GM08714 (cell line): Measurements from ENCODE around the gene APP.
"Not testable (repeated sequence)": the region's sequence is repeated elsewhere in the genome, so short reads cannot be mapped to it uniquely, and the experiment has no call there.

ENCODE experiments used
- H3K4me3 ChIP-seq: fragments of 200-500 bp; sonication (Bioruptor generic); 2 replicates; pipeline ENCODE4 v1.5.1; 2014; ENCODE audit warnings: mild to moderate bottlenecking, low read length, inconsistent platforms
- ZNF274 ChIP-seq: IDR thresholded peaks from 2 replicates; pipeline ENCODE4 v1.6.1; 2012; ENCODE audit warnings: mild to moderate bottlenecking, low read depth, low read length

Gene APP

GRCh38 chr21:26106562-26106961, 64.0 kb downstream of the APP start:
- TF ChIP-seq ZNF274, result no peak
- H3K4me3 ChIP-seq, result no peak overlapping the region

DNA sequence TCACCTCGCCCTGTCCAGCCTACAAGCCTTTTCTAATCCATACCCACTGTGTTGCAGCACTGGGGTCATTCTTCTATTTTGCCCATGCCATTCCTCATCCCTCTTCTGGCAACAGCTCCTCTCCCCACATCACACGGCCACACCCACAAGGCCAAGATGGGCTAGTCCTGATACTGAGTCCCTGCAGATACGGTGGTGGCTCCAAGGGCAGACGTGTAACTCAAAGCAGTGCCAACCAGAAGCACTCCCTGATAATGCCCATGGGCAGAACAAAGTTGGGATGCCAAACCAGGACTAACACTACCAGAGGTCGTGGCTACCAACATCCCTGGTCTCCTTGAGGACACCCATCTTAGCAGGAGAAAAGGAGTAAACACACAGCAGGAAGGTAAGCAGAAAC, 64.8 kb downstream of the APP start:
- H3K4me3 ChIP-seq, result no peak overlapping the region
- no peak for TF ChIP-seq ZNF274

DNA sequence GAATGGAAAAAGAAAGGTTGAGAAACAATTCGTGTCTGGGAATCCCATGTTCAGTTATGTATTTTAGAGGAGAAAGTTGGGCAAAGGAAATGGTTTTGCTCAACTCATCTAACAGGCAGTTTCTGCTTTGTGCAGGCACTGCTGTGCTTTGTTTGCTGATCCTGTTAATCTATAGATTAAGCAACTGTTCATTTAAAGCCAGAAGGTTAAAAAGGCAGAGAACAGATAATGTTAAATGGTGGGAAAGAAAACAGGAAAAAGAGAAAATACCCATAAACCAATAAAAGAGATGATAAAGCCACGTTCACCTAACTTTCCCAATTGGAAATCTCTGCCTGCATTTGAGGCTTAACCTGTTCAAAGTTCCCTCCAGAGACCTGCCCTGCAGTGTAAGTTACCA, 70.0 kb downstream of the APP start:
- no peak for TF ChIP-seq ZNF274
- no peak overlapping the region for H3K4me3 ChIP-seq

GRCh38 chr21:26099610-26100219, 70.9 kb downstream of the APP start:
- no peak for TF ChIP-seq ZNF274
- no peak overlapping the region for H3K4me3 ChIP-seq

DNA sequence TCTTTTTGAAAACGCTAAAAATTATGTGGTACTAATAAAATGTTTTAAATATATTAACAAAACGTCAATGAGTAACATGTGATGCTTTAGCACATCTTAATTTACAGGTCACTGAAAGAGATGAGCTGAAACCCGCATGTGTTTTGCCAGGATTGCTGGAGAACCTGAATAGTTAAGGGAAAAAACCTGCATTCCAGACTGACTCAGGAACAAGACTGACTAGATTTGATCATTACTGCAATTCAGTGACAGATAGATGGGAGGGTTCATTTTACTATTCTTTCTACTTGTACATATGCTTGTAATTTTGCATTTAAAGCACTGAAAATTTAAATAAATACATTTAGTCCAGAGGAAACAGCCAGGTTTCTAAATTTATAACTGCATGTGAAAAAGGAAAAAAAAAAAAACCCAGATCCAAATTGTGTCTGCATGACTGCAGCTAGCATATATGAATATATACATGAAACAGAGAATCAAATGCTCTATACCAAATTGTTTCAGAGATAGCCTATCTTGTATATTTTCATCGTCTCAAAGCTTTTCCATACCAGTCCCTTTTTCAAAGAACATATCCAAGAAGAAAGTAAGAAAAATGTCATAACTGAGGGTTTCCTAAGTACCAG, 71.7 kb downstream of the APP start:
- TF ChIP-seq ZNF274, result no peak
- H3K4me3 ChIP-seq, result no peak overlapping the region

DNA sequence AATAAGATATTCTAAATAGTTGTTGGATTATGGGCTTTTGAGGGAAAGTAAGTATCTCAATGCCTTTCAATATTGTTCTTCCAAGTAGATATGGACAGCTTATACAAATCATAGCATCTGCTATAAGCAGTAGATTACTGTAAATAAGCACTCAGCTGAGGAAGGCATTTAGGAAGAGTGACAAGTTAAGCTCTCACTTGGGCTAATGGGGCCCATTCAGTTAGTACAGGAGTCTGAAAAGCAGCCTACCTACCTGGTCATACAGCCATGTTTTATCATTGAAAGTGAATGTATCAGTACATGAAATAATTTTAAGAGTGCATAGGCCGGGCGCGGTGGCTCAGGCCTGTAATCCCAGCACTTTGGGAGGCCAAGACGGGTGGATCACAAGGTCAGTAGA, 73.1 kb downstream of the APP start:
- H3K4me3 ChIP-seq, result no peak overlapping the region
- TF ChIP-seq ZNF274, result no peak

DNA sequence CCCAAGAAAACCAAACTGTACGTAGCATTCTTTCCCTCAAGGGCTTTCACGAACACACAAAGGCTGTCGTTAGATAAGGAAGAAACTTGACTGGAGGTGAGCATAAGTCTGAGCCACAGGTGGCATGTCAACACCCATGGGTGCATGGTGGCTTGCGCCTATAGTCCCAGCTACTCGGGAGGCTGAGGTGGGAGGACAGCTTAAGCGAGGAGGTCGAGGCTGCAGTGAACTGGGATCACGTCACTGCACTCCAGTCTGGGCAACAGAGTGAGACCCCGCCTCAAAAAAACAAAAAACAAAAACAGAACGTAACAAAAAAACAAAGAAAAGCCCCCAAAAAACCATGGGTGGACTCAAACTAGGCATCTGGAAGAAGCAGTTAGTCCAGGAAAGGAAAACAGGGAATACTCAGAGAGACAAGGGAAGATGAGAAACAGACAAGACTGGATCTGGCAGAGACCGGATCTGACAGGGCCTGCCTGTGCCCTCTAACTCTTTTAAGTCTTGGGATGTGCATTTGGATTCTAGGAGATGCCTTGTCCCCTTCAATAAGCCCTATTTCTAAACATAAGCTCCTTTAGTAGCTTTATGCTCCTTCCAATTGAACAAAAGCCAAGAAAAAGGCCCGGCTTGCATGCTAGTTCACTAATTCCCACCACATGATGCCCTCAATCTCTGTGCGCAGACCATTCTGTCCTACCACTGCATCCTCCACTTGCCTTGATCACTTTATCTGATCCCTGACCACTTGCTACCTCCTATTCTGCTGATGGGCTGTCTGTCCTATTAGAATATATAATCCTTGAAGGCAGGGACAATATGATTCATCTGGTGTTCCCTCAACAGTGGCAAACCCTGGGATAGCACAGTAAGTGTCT, 73.8 kb downstream of the APP start:
- TF ChIP-seq ZNF274, result no peak

DNA sequence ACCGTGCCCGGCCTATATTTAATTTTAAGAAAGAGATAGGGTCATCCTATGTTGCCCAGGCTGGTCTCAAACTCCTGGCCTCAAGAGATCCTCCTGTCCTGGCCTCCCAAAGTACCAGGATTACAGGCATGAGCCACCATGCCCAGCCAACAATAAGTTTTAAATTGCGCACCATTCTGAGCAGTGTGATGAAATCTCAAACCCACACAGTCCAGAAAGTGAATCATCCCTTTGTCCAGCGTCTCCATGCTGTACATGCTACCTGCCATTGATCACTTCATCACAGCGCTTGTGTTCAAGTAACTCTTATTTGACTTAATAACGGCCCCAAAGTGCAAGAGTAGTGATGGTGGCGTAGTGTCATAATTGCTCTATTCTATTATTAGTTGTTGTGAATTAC, 75.4 kb downstream of the APP start:
- TF ChIP-seq ZNF274, result no peak
- H3K4me3 ChIP-seq, result no peak overlapping the region

More for the DNA sequence above, 73.8 kb downstream of the APP start:
- no peak overlapping the region for H3K4me3 ChIP-seq

DNA sequence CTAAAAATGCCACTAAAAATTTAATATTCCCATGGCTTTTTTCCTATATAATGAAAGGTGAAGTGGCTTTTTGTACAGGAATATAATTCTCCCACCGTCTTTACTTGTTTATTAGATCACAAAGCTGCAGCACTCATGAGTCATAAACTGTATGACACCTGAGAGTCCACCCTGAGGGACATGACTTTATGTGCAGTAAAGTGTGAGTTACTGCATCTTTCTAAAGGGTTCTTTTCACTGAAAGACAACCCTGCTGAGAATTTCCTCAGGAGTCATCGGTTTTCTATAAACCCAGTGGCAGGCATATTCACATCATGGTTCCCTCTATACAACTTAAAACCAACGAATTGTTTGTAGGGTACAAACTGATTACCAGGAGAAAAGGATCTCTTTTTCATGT, 77.4 kb downstream of the APP start:
- H3K4me3 ChIP-seq, result no peak overlapping the region
- no peak for TF ChIP-seq ZNF274

GRCh38 chr21:26091480-26092018, 79.0 kb downstream of the APP start:
- no peak overlapping the region for H3K4me3 ChIP-seq
- no peak for TF ChIP-seq ZNF274

- no peak for TF ChIP-seq ZNF274
- H3K4me3 ChIP-seq, result no peak overlapping the region
Observed at GRCh38 chr21:26089730-26090129, 80.8 kb downstream of the APP start.

- no peak for TF ChIP-seq ZNF274
- H3K4me3 ChIP-seq, result no peak overlapping the region
Observed at GRCh38 chr21:26087223-26087918, 83.2 kb downstream of the APP start.

- no peak overlapping the region for H3K4me3 ChIP-seq
- TF ChIP-seq ZNF274, result no peak
Observed at GRCh38 chr21:26085882-26086281, 84.7 kb downstream of the APP start.

- no peak for TF ChIP-seq ZNF274
- no peak overlapping the region for H3K4me3 ChIP-seq
Observed at GRCh38 chr21:26085127-26085526, 85.4 kb downstream of the APP start.

DNA sequence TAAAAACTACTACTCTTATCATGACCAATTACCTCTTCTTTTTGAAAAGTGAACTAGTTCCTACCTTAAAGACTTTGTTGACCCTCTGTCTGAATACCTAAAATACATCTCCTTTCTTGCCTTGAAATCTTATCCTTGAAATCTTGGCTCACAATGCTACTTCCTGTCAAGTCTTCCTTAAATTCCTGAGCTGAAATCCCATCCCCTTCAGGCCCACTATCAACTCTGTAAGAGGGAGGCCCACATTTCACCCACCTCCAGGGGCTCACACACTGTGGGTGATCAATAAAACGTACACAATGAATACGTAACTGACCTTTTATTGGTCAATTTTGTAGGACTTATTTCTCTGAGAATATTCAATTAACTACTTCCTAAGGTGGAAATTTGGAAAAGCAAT, 88.0 kb downstream of the APP start:
- no peak overlapping the region for H3K4me3 ChIP-seq
- no peak for TF ChIP-seq ZNF274

DNA sequence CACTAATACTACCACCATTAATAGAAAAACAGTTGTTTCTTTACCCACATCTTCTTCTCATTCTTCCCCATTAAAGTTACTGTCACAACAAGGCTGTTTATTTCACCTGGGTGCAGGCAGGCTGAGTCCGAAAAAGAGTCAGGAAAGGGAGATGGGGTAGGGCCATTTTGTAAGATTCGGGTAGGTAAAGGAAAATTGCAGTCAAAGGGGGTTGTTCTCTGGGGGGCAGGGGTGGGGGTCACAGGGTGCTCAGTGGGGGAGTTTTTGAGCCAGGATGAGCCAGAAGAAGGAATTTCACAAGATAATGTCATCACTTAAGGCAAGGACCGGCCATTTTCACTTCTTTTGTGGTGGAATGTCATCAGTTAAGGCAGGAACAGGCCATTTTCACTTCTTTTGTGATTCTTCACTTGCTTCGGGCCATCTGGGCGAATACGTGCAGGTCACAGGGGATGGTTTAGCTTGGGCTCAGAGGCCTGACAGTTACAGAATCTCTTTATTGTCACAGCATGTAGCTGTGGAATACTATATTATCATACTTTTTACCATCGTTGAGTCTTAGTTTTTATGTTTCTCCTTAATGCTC, 89.3 kb downstream of the APP start:
- H3K4me3 ChIP-seq, result not testable (repeated sequence)
